ENCODE measurements around the gene GDF10. TPM values are rescaled to one million over a fixed set of nuclear protein-coding genes. Genes with fewer than 3 reads are reported as not detected.

Gene GDF10
- total and polyA plus RNA-seq, 10 of the 15 experiments (the other 5 are each of a cell fraction or from before 2014, with no cell fraction given): not detected

DNA sequence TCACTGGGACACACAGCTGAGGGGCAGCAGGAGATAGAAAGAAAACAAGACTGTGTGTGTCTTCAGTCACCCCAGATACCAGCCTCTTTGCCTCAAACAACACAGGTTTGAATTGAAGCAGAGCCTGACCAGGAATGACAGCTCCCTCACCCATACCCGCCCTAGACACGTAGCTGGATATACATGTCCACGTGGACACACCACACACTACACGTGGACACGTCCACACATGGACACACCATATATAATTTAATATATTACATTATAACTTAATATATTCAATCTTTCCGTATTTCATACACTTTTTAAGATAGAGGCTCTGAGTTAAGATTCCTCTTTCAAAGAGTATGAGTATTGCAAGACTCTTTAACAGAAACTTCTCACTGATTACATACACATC, 33.5 kb downstream of the GDF10 start (continued):
- no peak for TF ChIP-seq ETV6 (conservative IDR thresholded peaks at IDR 0.05 in 1 of 2, IDR thresholded peaks at IDR 0.05 in 1 of 2; ENCODE audit: borderline replicate concordance in 1 of 2, low read depth in 1 of 2)
- TF ChIP-seq SREBF2 (IDR thresholded peaks at IDR 0.05; ENCODE audit: low read length): no peak
- no peak for TF ChIP-seq SUPT20H (IDR thresholded peaks at IDR 0.05; ENCODE audit: borderline replicate concordance, control insufficient read depth, low read depth, low read length)
- no peak for TF ChIP-seq HDGF (IDR thresholded peaks at IDR 0.05)
- no peak for TF ChIP-seq TCF3 (IDR thresholded peaks at IDR 0.05; ENCODE audit: borderline replicate concordance, insufficient read depth, low read depth, low read length)
- TF ChIP-seq, protein P1, sequence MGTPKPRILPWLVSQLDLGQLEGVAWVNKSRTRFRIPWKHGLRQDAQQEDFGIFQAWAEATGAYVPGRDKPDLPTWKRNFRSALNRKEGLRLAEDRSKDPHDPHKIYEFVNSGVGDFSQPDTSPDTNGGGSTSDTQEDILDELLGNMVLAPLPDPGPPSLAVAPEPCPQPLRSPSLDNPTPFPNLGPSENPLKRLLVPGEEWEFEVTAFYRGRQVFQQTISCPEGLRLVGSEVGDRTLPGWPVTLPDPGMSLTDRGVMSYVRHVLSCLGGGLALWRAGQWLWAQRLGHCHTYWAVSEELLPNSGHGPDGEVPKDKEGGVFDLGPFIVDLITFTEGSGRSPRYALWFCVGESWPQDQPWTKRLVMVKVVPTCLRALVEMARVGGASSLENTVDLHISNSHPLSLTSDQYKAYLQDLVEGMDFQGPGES (IDR thresholded peaks at IDR 0.05): no peak

DNA sequence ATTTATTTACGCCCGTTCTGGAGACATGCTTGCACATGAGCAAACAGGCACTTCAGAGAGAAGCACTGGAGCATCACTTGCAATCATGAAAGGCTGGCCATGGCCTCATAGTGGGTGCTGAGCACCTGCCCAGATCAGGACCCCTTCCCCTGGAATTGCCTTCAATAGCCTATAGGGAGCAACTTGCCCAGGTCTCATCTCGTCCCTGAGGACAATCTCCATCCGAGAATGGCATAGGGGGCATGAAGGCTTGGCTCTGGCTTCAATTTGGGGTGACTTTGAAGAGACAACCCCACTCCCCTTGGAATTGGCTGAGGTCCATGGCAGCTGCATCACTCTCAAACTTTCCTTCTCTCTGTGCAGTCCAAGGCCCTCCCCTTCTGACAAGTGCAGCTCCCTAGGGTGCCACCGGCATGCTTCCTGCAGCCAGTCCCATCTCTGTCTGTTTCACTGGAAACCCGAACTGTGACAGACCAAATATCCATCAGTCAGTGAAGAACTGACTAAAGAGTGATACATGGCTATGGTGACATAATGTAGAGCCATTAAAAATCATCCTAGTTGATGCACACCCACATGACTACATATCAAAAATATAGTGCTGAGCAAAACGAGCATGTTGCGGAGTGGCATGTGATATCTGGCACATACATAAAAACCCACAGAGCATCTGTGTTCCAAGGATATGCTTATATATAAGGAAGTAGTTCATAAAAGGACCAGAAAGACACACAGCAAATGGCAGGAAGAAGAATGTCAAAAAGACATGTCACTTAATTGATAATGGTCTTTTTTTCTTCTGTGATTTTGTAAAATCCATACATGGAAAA, 34.7 kb downstream of the GDF10 start:
- no peak overlapping the region for H2AFZ ChIP-seq (ENCODE audit: control insufficient read depth, low read depth, low read length)
- ChIA-PET CTCF (no interaction called here), POLR2A (no interaction called here), SMC1A (ENCODE audit: uncharacterized antibody, unreplicated experiment) (no interaction called here), RAD21 (ENCODE audit: unreplicated experiment) (no interaction called here)
- no TSS peak for BruUV-seq (replicated peaks)
- no peak overlapping the region for H3K27ac ChIP-seq (ENCODE audit: control insufficient read depth, insufficient read depth)
- no peaks in the 10 kb centered on the region; a peak in 3 of 4 replicates for H3K27me3 ChIP-seq (replicated peaks in 1 of 2; ENCODE audit: control insufficient read depth in 2 of 2, insufficient read depth in 2 of 2, low read length in 1 of 2)
- in situ Hi-C loops (cut with MboI): no loop called here
- H3K4me1 ChIP-seq (ENCODE audit: control insufficient read depth, insufficient read depth, low read length): no peaks in the 10 kb centered on the region
- no peak overlapping the region for H3K4me2 ChIP-seq (ENCODE audit: control insufficient read depth, insufficient read depth)
- intact Hi-C loops (cut with micrococcal nuclease; ENCODE audit: unreplicated experiment): no loop called here
- no peaks in the 10 kb centered on the region for H3K9me3 ChIP-seq (replicated peaks; ENCODE audit: control insufficient read depth, insufficient read depth, low read length)
- FAIRE-seq (no peak), DNase-seq (ENCODE audit: low read depth, low spot score) (no peak), ATAC-seq (no peak)
- no peaks in the 10 kb centered on the region for H4K20me1 ChIP-seq (ENCODE audit: control insufficient read depth, insufficient read depth)
- no peak overlapping the region for H3K4me3 ChIP-seq
- H3K79me2 ChIP-seq (ENCODE audit: control insufficient read depth, insufficient read depth, low read length): no peaks in the 10 kb centered on the region
- no peak overlapping the region for H3K9ac ChIP-seq (ENCODE audit: control insufficient read depth, insufficient read depth, low read length)
- whole genome bisulfite sequencing (ENCODE audit: insufficient coverage, insufficient replicate concordance, low lambda C conversion rate, missing lambda C conversion rate): 35% methylated on average over 8 of the region's 8 CpGs
- H3K36me3 ChIP-seq (ENCODE audit: control insufficient read depth in 2 of 2, insufficient read depth in 2 of 2, low read length in 1 of 2): no peaks in the 10 kb centered on the region
- TF ChIP-seq CEBPB (IDR thresholded peaks at IDR 0.05; ENCODE audit: borderline replicate concordance in 1 of 2, low read depth in 2 of 2, low read length in 2 of 2): no peak
- no peak for TF ChIP-seq DPF2 (IDR thresholded peaks at IDR 0.05)
- no peak for TF ChIP-seq JUNB (IDR thresholded peaks at IDR 0.05)
- no peak for TF ChIP-seq CBFB (IDR thresholded peaks at IDR 0.05; ENCODE audit: low read depth)
- no peak for TF ChIP-seq ZNF24 (IDR thresholded peaks at IDR 0.05)
- no peak for TF ChIP-seq POLR2A (IDR thresholded peaks at IDR 0.05; ENCODE audit: low read depth, low read length)
- TF ChIP-seq NBN (IDR thresholded peaks at IDR 0.05): no peak
- TF ChIP-seq CHD4 (IDR thresholded peaks at IDR 0.05): no peak
- TF ChIP-seq ZSCAN29 (IDR thresholded peaks at IDR 0.05): no peak
- TF ChIP-seq SRF (IDR thresholded peaks at IDR 0.05; ENCODE audit: low read depth in 2 of 2, low read length in 2 of 2): no peak
- TF ChIP-seq MYC (IDR thresholded peaks at IDR 0.05; ENCODE audit: insufficient read depth, insufficient read length, insufficient replicate concordance, low read length, severe bottlenecking): no peak
- no peak for TF ChIP-seq BCL11A (IDR thresholded peaks at IDR 0.05; ENCODE audit: low read depth, low read length)
- TF ChIP-seq ETV6 (conservative IDR thresholded peaks at IDR 0.05 in 1 of 2, IDR thresholded peaks at IDR 0.05 in 1 of 2; ENCODE audit: borderline replicate concordance in 1 of 2, low read depth in 1 of 2): no peak
- no peak for TF ChIP-seq USF1 (IDR thresholded peaks at IDR 0.05; ENCODE audit: borderline replicate concordance, extremely low read length, insufficient read depth, low read depth, low read length)
- TF ChIP-seq SREBF1 (IDR thresholded peaks at IDR 0.05; ENCODE audit: low read length): no peak
- TF ChIP-seq HDGF (IDR thresholded peaks at IDR 0.05): no peak
- no peak for TF ChIP-seq HDAC6 (IDR thresholded peaks at IDR 0.05; ENCODE audit: unreplicated experiment)
